ENCODE measurements around the gene CYP27A1. TPM values are rescaled to one million over a fixed set of nuclear protein-coding genes. Genes with fewer than 3 reads are reported as not detected.

The CYP27A1 gene
- total RNA-seq, 1 donor from 2014 or later: 6.7 TPM

GRCh38 chr2:218821605-218822211 is 39.8 kb downstream of the CYP27A1 start:
- Histone ChIP-seq H3K4me3 (no peak overlapping the region), H3K27ac (replicated peaks) (no peak overlapping the region), H3K4me1 (no peaks in the 10 kb centered on the region), H3K27me3 (ENCODE audit: low read depth) (no peaks in the 10 kb centered on the region), H3K36me3 (peaks cover 9% of the 10 kb centered on the region), H3K9me3 (replicated peaks) (no peaks in the 10 kb centered on the region)
- DNase-seq: no peak
- intact Hi-C loops (cut with micrococcal nuclease): no loop called here
- no peak for TF ChIP-seq CTCF (IDR thresholded peaks at IDR 0.05; ENCODE audit: borderline replicate concordance)

DNA sequence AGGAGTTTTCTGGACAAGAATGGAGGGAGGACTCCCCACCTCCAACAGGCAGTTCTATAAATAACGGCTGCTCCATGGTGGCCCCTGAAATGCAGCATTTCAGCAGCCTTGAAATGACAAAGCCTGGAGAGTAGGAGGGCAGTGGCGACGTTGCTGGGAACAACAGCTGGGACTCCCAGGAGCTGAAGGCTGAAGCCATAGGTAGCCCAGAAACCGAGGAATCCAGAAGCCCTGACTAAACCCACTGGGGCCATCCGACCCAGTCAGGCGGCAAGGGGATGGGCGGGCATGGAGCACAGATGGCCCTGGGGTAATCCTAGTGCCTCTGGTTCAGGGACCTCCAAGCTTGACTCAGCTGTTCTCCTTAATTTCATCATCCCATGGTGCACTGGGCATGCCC is 40.7 kb downstream of the CYP27A1 start:
- Histone ChIP-seq H3K27me3 (ENCODE audit: low read depth) (peaks cover 5% of the 10 kb centered on the region), H3K4me1 (no peaks in the 10 kb centered on the region), H3K9me3 (replicated peaks) (no peaks in the 10 kb centered on the region), H3K36me3 (peaks cover 9% of the 10 kb centered on the region), H3K27ac (replicated peaks) (no peak overlapping the region), H3K4me3 (no peak overlapping the region)
- intact Hi-C loops (cut with micrococcal nuclease): no loop called here
- no peak for DNase-seq
- no peak for TF ChIP-seq CTCF (IDR thresholded peaks at IDR 0.05; ENCODE audit: borderline replicate concordance)

GRCh38 chr2:218823196-218823855 is 41.4 kb downstream of the CYP27A1 start:
- Histone ChIP-seq H3K27ac (replicated peaks) (no peak overlapping the region), H3K4me1 (no peaks in the 10 kb centered on the region), H3K4me3 (no peak overlapping the region), H3K36me3 (peaks cover 9% of the 10 kb centered on the region), H3K9me3 (replicated peaks) (no peaks in the 10 kb centered on the region), H3K27me3 (ENCODE audit: low read depth) (peaks cover 12% of the 10 kb centered on the region)
- TF ChIP-seq CTCF (IDR thresholded peaks at IDR 0.05; ENCODE audit: borderline replicate concordance): no peak
- no peak for DNase-seq
- intact Hi-C loops (cut with micrococcal nuclease): no loop called here

DNA sequence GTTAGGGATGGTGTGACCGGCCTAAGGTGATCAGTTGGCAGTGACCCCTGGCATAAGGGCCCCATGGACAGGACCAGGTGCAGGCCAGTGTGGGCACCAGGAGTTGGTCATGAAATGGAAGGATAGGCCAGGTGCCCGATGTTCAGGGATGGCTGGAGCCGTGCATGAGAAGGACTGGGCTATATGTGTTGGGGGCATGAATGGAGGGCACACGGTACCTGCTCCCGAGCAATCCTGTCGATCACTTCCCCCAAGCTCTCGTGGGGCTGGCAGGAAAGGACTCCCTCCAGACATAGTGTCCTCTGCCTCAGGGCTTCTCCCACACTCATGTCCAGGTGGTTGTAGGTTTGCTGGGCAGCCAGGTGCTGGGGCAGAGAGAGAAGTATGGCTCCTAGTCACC is 42.1 kb downstream of the CYP27A1 start:
- Histone ChIP-seq H3K4me3 (no peak overlapping the region), H3K36me3 (peaks cover 9% of the 10 kb centered on the region), H3K4me1 (no peaks in the 10 kb centered on the region), H3K27ac (replicated peaks) (no peak overlapping the region), H3K9me3 (replicated peaks) (no peaks in the 10 kb centered on the region), H3K27me3 (ENCODE audit: low read depth) (peaks cover 15% of the 10 kb centered on the region)
- intact Hi-C loops (cut with micrococcal nuclease): no loop called here
- no peak for DNase-seq
- TF ChIP-seq CTCF (IDR thresholded peaks at IDR 0.05; ENCODE audit: borderline replicate concordance): no peak

DNA sequence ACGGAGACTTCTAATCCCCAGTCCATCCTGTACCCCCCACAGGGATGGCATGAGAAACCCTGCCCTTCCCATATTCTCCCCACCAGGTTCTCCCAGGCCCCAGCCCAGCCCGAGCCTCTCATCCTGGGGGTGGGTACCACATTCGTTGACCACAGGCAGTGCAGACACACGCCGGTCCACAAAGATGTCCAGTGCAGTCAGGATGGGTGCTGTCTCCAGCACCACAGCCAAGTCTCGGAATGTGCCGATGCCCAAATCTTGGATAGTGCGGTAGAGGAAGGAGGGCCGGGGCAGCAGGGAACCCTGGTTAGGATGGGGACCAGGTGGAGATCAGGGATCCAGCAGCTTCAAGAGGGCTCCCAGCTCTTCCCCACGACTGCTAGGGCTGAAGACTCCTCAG is 44.8 kb downstream of the CYP27A1 start:
- Histone ChIP-seq H3K4me1 (peaks cover 3% of the 10 kb centered on the region), H3K9me3 (replicated peaks) (no peaks in the 10 kb centered on the region), H3K27ac (replicated peaks) (no peak overlapping the region), H3K4me3 (no peak overlapping the region), H3K27me3 (ENCODE audit: low read depth) (peaks cover 37% of the 10 kb centered on the region), H3K36me3 (no peaks in the 10 kb centered on the region)
- DNase-seq: no peak
- no peak for TF ChIP-seq CTCF (IDR thresholded peaks at IDR 0.05; ENCODE audit: borderline replicate concordance)
- intact Hi-C loops (cut with micrococcal nuclease): no loop called here
